ENCODE data around the gene RNF133.

Gene RNF133

GRCh38 chr7:122699017-122699416, at the start of gene RNF133:
Gene RNF133 (minus strand): TSS chr7:122699117. CDS start chr7:122698918, 199 bp downstream.
- FAIRE-seq = no peak
- DNase-seq (ENCODE audit: insufficient read length, low spot score) = no peak

GRCh38 chr7:122748195-122748594, 49.3 kb upstream of the RNF133 start:
- FAIRE-seq (no peak), DNase-seq (ENCODE audit: insufficient read length, low spot score) (no peak)

GRCh38 chr7:122746948-122747347, 48.0 kb upstream of the RNF133 start:
- FAIRE-seq (no peak), DNase-seq (ENCODE audit: insufficient read length, low spot score) (no peak)

DNA sequence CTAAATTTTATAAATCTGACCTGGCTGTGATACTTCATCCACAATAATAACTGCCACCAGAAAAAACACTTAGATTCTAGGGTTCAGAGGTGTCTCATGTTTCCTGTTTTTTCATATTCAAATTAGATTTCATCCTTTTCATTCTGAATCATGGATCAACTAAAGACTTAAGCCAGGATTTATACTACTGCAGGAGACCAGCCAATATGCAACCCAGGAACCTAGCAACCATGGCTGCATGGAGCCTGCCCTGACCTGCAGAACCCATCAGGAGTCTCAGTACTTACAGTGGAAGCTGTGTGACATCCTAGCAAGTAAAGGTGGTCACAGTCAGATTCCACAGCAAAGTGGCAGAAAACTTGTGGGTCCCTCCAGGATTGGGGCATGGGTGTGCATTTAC, 44.3 kb upstream of the RNF133 start:
- DNase-seq (ENCODE audit: insufficient read length, low spot score) (no peak), FAIRE-seq (no peak)

- no peak for DNase-seq (ENCODE audit: insufficient read length, low spot score)
- no peak for FAIRE-seq
These were observed 40.0 kb upstream of the RNF133 start for GRCh38 chr7:122738947-122739346.

GRCh38 chr7:122736183-122736582, 37.3 kb upstream of the RNF133 start:
- no peak for DNase-seq (ENCODE audit: insufficient read length, low spot score)
- FAIRE-seq = no peak

GRCh38 chr7:122727759-122728158, 28.8 kb upstream of the RNF133 start:
- FAIRE-seq = no peak
- DNase-seq (ENCODE audit: insufficient read length, low spot score) = no peak

- DNase-seq (ENCODE audit: insufficient read length, low spot score) (no peak), FAIRE-seq (no peak)
These were observed 28.4 kb upstream of the RNF133 start for GRCh38 chr7:122727354-122727753.

- FAIRE-seq = no peak
These were observed 28.0 kb upstream of the RNF133 start for GRCh38 chr7:122726881-122727280.

GRCh38 chr7:122724366-122724765, 25.4 kb upstream of the RNF133 start:
- DNase-seq (ENCODE audit: insufficient read length, low spot score) = no peak
- FAIRE-seq = no peak

More at GRCh38 chr7:122726881-122727280, 28.0 kb upstream of the RNF133 start:
- no peak for DNase-seq (ENCODE audit: insufficient read length, low spot score)

DNA sequence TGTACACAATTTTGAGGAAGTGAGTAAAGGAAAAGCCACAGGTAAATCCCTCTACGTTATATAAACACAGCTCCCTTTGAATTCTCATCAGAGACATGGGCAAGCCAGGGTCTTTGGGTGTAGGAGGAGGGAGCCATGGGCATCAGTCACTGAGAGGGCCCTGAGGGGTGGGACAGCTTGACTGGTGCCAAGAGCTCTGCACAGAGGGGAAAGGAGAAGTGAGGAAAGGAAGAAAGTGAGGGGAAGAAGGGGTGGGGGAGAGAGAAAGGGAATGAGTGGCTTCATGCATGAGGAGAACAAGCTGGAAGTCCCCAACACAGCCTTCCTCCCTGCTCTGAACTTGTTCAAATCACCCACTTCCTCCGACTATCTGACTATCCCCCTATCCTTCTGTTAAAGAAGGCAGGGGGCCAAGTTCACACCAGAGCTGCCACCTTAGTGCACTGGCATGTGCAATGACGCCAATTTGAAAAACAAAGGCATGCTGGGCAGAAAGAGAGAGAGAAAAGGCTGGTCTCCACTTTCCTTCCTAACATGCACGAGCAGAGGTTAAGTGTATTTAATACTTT, 20.2 kb upstream of the RNF133 start:
- FAIRE-seq = no peak
- DNase-seq (ENCODE audit: insufficient read length, low spot score) = no peak

DNA sequence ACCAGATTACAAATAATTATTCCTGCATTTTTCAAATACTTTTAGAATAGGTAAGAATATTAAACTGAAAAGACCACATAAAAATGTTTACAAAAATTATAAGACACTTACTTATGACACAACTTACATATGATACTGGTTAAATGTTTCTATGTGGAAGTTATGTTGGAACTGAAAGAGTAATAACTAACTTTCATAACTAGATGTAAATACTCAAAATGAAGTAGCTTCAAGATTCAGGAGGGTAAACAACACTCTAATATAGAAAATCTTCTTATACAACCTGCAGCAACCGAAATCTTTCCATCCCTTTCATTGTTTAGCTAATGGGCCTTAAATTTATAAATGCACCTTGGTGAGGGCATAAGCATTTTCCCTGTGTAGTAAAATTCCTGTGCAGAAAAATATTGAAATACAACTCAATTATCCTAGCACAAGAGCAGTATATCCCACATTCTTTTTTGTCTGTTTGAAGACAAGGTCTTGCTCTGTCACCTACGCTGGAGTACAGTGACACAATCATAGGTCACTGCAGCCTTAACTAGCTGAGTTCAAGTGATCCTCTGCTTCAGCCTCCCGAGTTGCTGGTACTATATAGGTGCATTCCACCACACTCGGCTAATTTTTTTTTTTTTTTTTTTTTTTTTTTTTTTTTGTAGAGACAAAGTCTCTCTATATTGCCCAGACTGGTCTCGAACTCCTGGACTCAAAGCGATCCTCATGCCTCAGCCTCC, 18.6 kb upstream of the RNF133 start:
- FAIRE-seq (no peak), DNase-seq (ENCODE audit: insufficient read length, low spot score) (no peak)

DNA sequence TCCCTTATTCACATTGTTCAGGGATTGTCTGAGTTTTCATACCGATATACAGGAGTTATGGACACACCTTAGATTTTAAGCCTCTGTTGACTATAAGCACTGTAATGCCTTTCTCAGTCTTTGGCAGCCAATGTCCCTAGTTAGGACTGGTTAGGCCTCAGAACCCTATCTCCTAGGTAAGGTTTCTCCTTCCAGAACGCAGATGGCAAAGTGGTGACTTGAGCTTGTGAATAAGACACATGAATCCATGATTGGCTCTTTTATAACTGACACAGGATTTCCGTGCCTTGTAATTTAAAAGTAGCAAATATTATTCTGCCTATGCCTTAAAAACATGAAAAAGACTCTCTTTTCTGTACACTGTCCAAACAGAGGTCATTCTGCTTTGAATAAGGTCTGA, 16.3 kb upstream of the RNF133 start:
- FAIRE-seq (no peak), DNase-seq (ENCODE audit: insufficient read length, low spot score) (no peak)

DNA sequence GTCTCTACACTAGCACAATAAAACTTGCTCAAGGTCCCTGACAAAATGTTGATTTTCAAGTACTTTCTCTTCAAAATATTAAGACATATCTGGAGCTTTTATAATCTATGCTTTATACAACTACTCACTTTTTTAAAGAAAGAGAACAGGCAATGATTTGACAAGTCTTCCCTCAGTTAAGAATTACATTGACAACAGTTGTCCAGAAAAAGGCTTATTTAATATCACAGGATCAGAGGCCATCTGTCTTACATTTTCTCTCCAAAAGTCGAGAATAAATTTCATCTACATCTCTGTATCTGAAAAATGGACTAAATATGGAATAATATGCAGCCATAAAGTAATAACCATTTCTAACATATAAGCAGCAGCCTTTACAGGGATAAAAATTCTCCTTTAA, 12.0 kb upstream of the RNF133 start:
- DNase-seq (ENCODE audit: insufficient read length, low spot score) (no peak), FAIRE-seq (no peak)

DNA sequence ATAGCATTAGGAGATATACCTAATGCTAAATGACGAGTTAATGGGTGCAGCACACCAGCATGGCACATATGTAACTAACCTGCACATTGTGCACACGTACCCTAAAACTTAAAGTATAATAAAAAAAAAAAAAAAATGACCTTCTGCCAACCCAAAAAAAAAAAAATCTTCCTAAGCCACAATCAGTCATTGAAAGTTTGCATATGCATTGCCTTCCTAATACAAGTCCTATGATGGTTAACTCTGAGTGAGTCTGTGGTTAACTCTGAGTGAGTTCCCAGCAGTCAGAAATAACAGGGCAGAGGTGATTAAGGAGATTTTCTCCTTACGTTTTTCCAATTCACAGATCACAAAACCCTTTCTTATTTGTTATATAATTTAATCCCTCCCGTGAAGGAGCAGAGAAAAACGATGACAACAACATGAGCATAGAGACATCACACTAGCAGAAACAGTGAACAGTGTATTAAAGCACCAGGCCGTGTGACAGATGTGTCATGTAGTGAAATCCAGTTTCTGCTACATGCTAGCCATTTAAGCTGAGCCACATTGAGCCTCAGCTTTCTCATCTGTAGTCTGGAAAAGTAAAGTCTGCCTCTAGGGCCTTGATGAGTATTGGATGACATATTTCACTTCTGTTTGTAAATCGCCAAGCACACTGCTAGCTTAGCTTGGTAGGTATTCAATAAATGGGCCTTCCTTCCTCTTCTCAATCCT, 11.2 kb upstream of the RNF133 start:
- no peak for DNase-seq (ENCODE audit: insufficient read length, low spot score)
- no peak for FAIRE-seq

- DNase-seq (ENCODE audit: insufficient read length, low spot score) (no peak), FAIRE-seq (no peak)
These were observed 7.9 kb upstream of the RNF133 start for GRCh38 chr7:122706836-122707235.

- no peak for FAIRE-seq
These were observed 4.1 kb upstream of the RNF133 start, which contains the start of gene RNF148 for GRCh38 chr7:122702872-122703510. Gene RNF148 (minus strand): TSS chr7:122702922. CDS start chr7:122702750, 172 bp downstream.

GRCh38 chr7:122695816-122696215, 3.1 kb downstream of the RNF133 start:
- no peak for FAIRE-seq
- DNase-seq (ENCODE audit: insufficient read length, low spot score) = no peak

More at GRCh38 chr7:122702872-122703510, 4.1 kb upstream of the RNF133 start, which contains the start of gene RNF148:
- DNase-seq (ENCODE audit: insufficient read length, low spot score) = no peak

DNA sequence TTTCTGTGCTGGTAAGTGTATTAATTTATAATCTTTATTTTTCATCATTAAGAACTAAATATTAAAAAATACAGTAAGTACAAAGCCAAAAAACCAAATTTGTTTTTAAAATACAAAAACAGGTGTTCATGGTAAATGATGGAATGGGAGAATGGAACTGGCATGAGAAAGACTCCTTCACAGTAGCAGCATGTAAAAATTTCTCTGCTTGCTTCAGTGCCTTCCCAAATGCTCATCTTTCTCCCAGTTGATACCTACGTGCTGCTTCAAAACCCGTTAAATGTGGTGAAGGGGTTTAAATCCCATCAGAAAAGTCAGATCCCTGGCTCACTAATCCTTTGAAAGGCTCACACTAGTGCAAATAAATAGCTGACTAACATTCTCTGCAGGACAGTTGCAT, 4.2 kb downstream of the RNF133 start:
- FAIRE-seq = no peak
- no peak for DNase-seq (ENCODE audit: insufficient read length, low spot score)

GRCh38 chr7:122692769-122693309, 6.1 kb downstream of the RNF133 start:
- DNase-seq (ENCODE audit: insufficient read length, low spot score) (no peak), FAIRE-seq (no peak)

Data from GM19239 (cell line).